K562 (cell line): Measurements from ENCODE around the gene PLPP7. TPM values are rescaled to one million over a fixed set of nuclear protein-coding genes. Genes with fewer than 3 reads are reported as not detected.

Experiments used
- ATAC-seq: fragments of 200-7000 bp; cut with Tn5 transposase; 3 replicates; pipeline ENCODE4 v1.9.1; 2020; ENCODE audit warnings: moderate library complexity
- BruUV-seq: library from RNA; stranded (reverse); fragments of 400-500 nt; replicated peaks from 2 replicates; lab custom pipeline; 2021; lab: Mats Ljungman, UMichigan
- CTCF ChIA-PET: fragments of 300-600 bp; formaldehyde crosslinking; extraction: SDS; loops from one replicate; lab custom pipeline; 2021; ENCODE audit warnings: low intra/inter-chr PET ratio; lab: Yijun Ruan, JAX
- POLR2A ChIA-PET: fragments of 300-600, 350-650 bp; sonication (Branson Sonifier 250); formaldehyde crosslinking; extraction: SDS; loops from one replicate; lab custom pipeline; 2021; ENCODE audit warnings: antibody characterized with exemption, inconsistent platforms; lab: Yijun Ruan, JAX
- DNase-seq, 4 experiments: peaks; one replicate each; pipeline versions ENCODE4 v3.0.0 to v3.0.0-alpha.2; 2011 to 2018; ENCODE audit warnings: low spot score in 3 of 4, mixed read lengths in 3 of 4; ENCODE audit errors: extremely low read depth in 1 of 4
- FAIRE-seq: peaks from 2 replicates; lab custom pipeline; 2011; peaks lifted over from hg19 to GRCh38; lab: Jason Lieb, UNC
- H2AFZ ChIP-seq: 2 replicates; pipeline ENCODE4 v1.6.0; 2011; ENCODE audit warnings: low read depth, low read length, control low read depth, inconsistent platforms
- H3K27ac ChIP-seq: fragments of 200-600 bp; 3 replicates; pipeline ENCODE4 v1.8.0; 2011; ENCODE audit warnings: low read depth, mild to moderate bottlenecking, control low read depth, inconsistent platforms, low read length, moderate library complexity, mixed read lengths; ENCODE audit errors: extremely low read depth
- H3K27me3 ChIP-seq, 2 experiments: fragments of 300-600 bp in 1 of 2; 2 replicates in 1 of 2; 3 replicates in 1 of 2; pipeline versions ENCODE4 v1.6.0 to v1.8.0; 2011; ENCODE audit warnings: inconsistent platforms in 2 of 2, low read length in 2 of 2, mild to moderate bottlenecking in 1 of 2, mixed read lengths in 1 of 2, moderate library complexity in 1 of 2; ENCODE audit not compliant: control insufficient read depth in 2 of 2, insufficient read depth in 2 of 2
- H3K36me3 ChIP-seq: fragments of 300-600 bp; 3 replicates; pipeline ENCODE4 v1.8.0; 2011; ENCODE audit warnings: mild to moderate bottlenecking, low read length, inconsistent platforms; ENCODE audit not compliant: control insufficient read depth, insufficient read depth
- H3K4me1 ChIP-seq, 2 experiments: fragments of 200-600 bp in 1 of 2; replicated peaks in 1 of 2; 2 replicates in 1 of 2; 3 replicates in 1 of 2; pipeline versions ENCODE4 v1.5.1 to v1.8.0; 2011; ENCODE audit warnings: inconsistent platforms in 2 of 2, low read length in 2 of 2, mild to moderate bottlenecking in 1 of 2, mixed read lengths in 1 of 2, moderate library complexity in 1 of 2; ENCODE audit not compliant: control insufficient read depth in 2 of 2, insufficient read depth in 2 of 2
- H3K4me2 ChIP-seq: 2 replicates; pipeline ENCODE4 v1.6.1; 2011; ENCODE audit warnings: low read length, control low read depth, inconsistent platforms, mixed read lengths; ENCODE audit not compliant: insufficient read depth
- H3K4me3 ChIP-seq: fragments of 200-600 bp; sonication (generic), shearing (Covaris generic); 2 replicates; pipeline ENCODE4 v1.5.1; 2016; ENCODE audit warnings: control low read depth, inconsistent platforms
- H3K79me2 ChIP-seq: fragments of 200-600 bp; 3 replicates; pipeline ENCODE4 v1.8.0; 2011; ENCODE audit warnings: low read length, inconsistent platforms; ENCODE audit not compliant: control insufficient read depth, insufficient read depth
- H3K9ac ChIP-seq, 2 experiments: 2 replicates each; pipeline versions ENCODE4 v1.6.0 to v1.6.1; 2011; ENCODE audit warnings: low read depth in 2 of 2, low read length in 2 of 2, control low read depth in 1 of 2, inconsistent platforms in 1 of 2, mild to moderate bottlenecking in 1 of 2, mixed read lengths in 1 of 2; ENCODE audit not compliant: insufficient read depth in 1 of 2
- H3K9me1 ChIP-seq: one replicate; pipeline ENCODE4 v1.6.0; 2011; ENCODE audit warnings: inconsistent platforms, mild to moderate bottlenecking, low read length, moderate library complexity; ENCODE audit not compliant: control insufficient read depth, insufficient read depth
- H3K9me3 ChIP-seq: replicated peaks from 2 replicates; pipeline ENCODE4 v1.5.1; 2011; ENCODE audit warnings: low read depth, low read length, inconsistent platforms; ENCODE audit not compliant: control insufficient read depth, insufficient read depth
- H4K20me1 ChIP-seq: replicated peaks from 2 replicates; pipeline ENCODE4 v1.6.1; 2011; ENCODE audit warnings: low read length, inconsistent platforms, mixed read lengths; ENCODE audit not compliant: control insufficient read depth, insufficient read depth
- ATF1 ChIP-seq, 2 experiments: fragments of 450-650 bp in 1 of 2; IDR thresholded peaks; 2 replicates each; pipeline ENCODE4 v1.6.1; 2016; ENCODE audit warnings: missing compliant biosample characterization in 1 of 2, missing genetic modification characterization in 1 of 2
- BMI1 ChIP-seq: fragments of 150-350 bp; IDR thresholded peaks from 2 replicates; pipeline ENCODE4 v1.6.1; 2014; ENCODE audit warnings: low read length
- CTBP1 ChIP-seq: fragments of 450-650 bp; IDR thresholded peaks from 2 replicates; pipeline ENCODE4 v1.6.1; 2016; ENCODE audit warnings: borderline replicate concordance
- KAT2B ChIP-seq: IDR thresholded peaks from one replicate; pipeline ENCODE4 v1.6.1; 2012; ENCODE audit warnings: low read depth, mild to moderate bottlenecking, control low read depth, inconsistent platforms, low read length, moderate library complexity
- PTBP1 ChIP-seq: fragments of 200-400 bp; formaldehyde crosslinking; IDR thresholded peaks from 2 replicates; pipeline ENCODE4 v1.6.1; 2017; ENCODE audit warnings: low read depth, low read length
- SRF ChIP-seq, 2 experiments: fragments of 250-450, 450-650 bp in 1 of 2; sonication (Bioruptor Pico) in 1 of 2; sonication (generic) in 1 of 2; formaldehyde crosslinking; IDR thresholded peaks; 2 replicates each; pipeline versions ENCODE4 v1.5.0 to v1.5.1; 2020 to 2022; ENCODE audit warnings: mild to moderate bottlenecking in 1 of 2, missing genetic modification reagents in 1 of 2
- WGBS: fragments of 100-300 bp; shearing (Covaris generic); methylation state at CpG from one replicate; pipeline ENCODE4 v1.1.6; 2016; ENCODE audit warnings: low coverage, mixed read lengths; ENCODE audit not compliant: insufficient coverage; ENCODE audit errors: missing lambda C conversion rate; 5-methylcytosine and 5-hydroxymethylcytosine counted together
- in situ Hi-C: fragments of 300-500 bp; cut with MboI; formaldehyde crosslinking; loops from 4 replicates; pipeline ENCODE4 v1.15.0; 2018; ENCODE audit warnings: inconsistent platforms, mixed read lengths
- intact Hi-C: fragments of 100-400 bp; cut with micrococcal nuclease; formaldehyde crosslinking; loops from 2 replicates; pipeline ENCODE4 v1.14.2; 2022
- polyA plus RNA-seq, 8 experiments: library from polyadenylated mRNA; depleted of rRNA in 4 of 8; stranded (reverse) in 5 of 8; unstranded in 3 of 8; fragments of >200 nt; fragmentation: Nextera tagmentation in 2 of 8; fragmentation: Illumina TruSeq in 1 of 8; extraction: Ambion mirVana in 2 of 8; extraction: Trizol in 1 of 8; gene quantifications; 2 replicates each; pipeline versions ENCODE4 v1.2.1 to v1.2.3, GENCODE V29; 2011 to 2014; ENCODE audit warnings: inconsistent platforms in 1 of 8, missing spikeins in 1 of 8
- total RNA-seq, 7 experiments: library from RNA; depleted of rRNA in 6 of 7; stranded (reverse); fragments of >200 nt in 6 of 7; fragmentation: Illumina TruSeq in 2 of 7; extraction: Trizol in 2 of 7; gene quantifications; 2 replicates each; pipeline versions ENCODE4 v1.2.1 to v1.2.3, GENCODE V29; 2011 to 2021; ENCODE audit warnings: low replicate concordance in 1 of 7
- TF ChIP-seq, protein P1 (sequence below): fragments of 250-450 bp; sonication (Bioruptor Pico); IDR thresholded peaks from 2 replicates; pipeline ENCODE4 v1.5.1; 2021; ENCODE audit warnings: mild to moderate bottlenecking

The PLPP7 gene
- total and polyA plus RNA-seq, 9 of the 15 experiments (the other 6 are each of a cell fraction or from before 2014, with no cell fraction given): 0.09 to 0.93 (median 0.18) TPM; not detected in 4

DNA sequence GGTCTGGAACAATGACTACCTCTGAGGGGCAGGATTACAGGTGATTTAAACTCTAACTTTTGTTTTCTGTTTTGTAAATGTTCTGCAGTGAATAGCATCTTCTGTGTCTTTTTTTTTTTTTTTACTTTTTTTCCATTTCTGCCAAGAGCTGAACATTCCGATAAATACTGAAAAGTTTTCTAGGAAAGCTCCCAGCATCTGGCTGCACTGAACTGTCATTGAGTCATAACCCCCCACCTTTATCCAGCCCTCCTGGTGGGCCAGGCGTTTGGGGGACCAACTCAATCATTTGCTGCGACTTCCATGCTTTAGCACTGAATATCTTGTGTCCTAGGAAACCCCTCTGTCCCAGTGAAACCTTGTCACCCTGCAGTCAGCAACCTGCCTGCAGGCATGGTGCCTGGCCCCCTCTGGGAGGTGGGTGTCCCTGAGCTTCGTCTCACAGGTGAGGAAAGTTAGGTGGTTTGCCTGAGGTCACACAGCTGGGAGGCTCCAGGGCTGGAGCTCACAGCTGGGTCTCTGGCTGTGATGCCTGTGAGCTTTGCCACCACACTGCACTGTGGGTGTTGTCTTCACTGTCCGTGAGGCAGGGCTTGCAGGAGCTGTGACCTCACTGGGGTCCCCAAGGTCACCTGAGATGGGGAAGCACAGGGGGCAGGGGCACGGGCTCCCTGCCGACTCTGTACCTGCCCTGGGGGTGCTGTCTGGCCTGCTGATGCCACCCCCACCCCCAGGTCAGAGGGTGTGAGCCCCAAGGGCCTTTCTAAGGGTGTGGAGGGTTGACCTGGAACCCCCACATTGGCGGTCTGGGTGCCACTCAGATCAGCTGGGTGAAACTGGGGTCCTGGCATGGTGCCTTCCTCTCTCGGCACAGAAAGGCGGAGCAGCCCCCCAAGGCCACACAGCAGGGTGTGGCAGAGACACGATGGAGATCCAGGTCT, 14.1 kb downstream of the PLPP7 start:
- Histone ChIP-seq H3K4me2 (no peak overlapping the region), H3K36me3 (no peaks in the 10 kb centered on the region), H3K9me1 (peaks cover 4% of the 10 kb centered on the region), H3K9me3 (no peaks in the 10 kb centered on the region), H3K27ac (no peak overlapping the region), H4K20me1 (no peaks in the 10 kb centered on the region), H3K4me1 (peaks cover 8 to 51% of the 10 kb centered on the region in 2 experiments), H3K79me2 (no peaks in the 10 kb centered on the region), H3K4me3 (no peak overlapping the region), H2AFZ (no peak overlapping the region), H3K9ac (peak overlapping the region in 1 of 2 experiments; percentile 83; a peak in 1 of 4 replicates), H3K27me3 (no peaks in the 10 kb centered on the region)
- ATAC-seq: no peak
- no peak for TF ChIP-seq PTBP1
- no peak for TF ChIP-seq KAT2B
- no peak for TF ChIP-seq BMI1
- TF ChIP-seq ATF1 (CRISPR knock-in tag; IDR thresholded peaks at IDR 0.05): no peak
- no peak for TF ChIP-seq ATF1 (tag; IDR thresholded peaks at IDR 0.05)
- TF ChIP-seq CTBP1: no peak
- TF ChIP-seq, protein P1, sequence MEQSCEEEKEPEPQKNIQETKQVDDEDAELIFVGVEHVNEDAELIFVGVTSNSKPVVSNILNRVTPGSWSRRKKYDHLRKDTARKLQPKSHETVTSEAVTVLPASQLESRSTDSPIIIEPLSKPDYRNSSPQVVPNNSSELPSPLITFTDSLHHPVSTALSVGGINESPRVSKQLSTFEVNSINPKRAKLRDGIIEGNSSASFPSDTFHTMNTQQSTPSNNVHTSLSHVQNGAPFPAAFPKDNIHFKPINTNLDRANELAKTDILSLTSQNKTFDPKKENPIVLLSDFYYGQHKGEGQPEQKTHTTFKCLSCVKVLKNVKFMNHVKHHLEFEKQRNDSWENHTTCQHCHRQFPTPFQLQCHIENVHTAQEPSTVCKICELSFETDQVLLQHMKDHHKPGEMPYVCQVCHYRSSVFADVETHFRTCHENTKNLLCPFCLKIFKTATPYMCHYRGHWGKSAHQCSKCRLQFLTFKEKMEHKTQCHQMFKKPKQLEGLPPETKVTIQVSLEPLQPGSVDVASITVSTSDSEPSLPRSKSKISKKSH: no peak
- TF ChIP-seq SRF (CRISPR knock-in tag; IDR thresholded peaks at IDR 0.05): no peak
- intact Hi-C loops (loop anchor here (10.0 kb wide), 1 partner anchor 1061 kb away; no protein-coding TSS in a partner anchor), in situ Hi-C loops (loop anchor here (25.0 kb wide), 1 partner anchor 591 kb away; no protein-coding TSS in a partner anchor)
- no TSS peak for BruUV-seq
- ChIA-PET CTCF (no interaction called here), POLR2A (no interaction called here)
- no peak for DNase-seq
- peak; percentile 19 for FAIRE-seq
- 59% methylated on average over 9 of the region's 11 CpGs for WGBS
